CD4-positive, alpha-beta T cell (primary cell): ENCODE measurements around the gene NCF4. TPM values are rescaled to one million over a fixed set of nuclear protein-coding genes. Genes with fewer than 3 reads are reported as not detected.

Experiments used
- ATAC-seq: fragments of 200-7000 bp; cut with Tn5 transposase; one replicate; pipeline ENCODE4 v1.10.0; 2022; ENCODE audit warnings: mild to moderate bottlenecking; ENCODE audit not compliant: poor library complexity
- CTCF ChIA-PET: fragments of 350-600 bp; sonication (Branson Sonifier 250); formaldehyde crosslinking; loops from one replicate; lab custom pipeline; 2021; ENCODE audit warnings: antibody characterized with exemption, inconsistent platforms; lab: Charles Lee
- POLR2A ChIA-PET: fragments of 350-600 bp; sonication (Branson Sonifier 250); formaldehyde crosslinking; loops from one replicate; lab custom pipeline; 2021; ENCODE audit warnings: antibody characterized with exemption, inconsistent platforms; lab: Charles Lee
- DNase-seq, 14 experiments: peaks; one replicate each; pipeline ENCODE4 v3.0.0-alpha.2; 2013 to 2020; ENCODE audit warnings: mixed read lengths in 2 of 14
- H3K27ac ChIP-seq, 2 donors: one replicate each; pipeline versions ENCODE4 v1.5.1 to v1.7.0; 2013; ENCODE audit warnings: low read length in 2 of 2, low read depth in 1 of 2, mild to moderate bottlenecking in 1 of 2
- H3K27me3 ChIP-seq, 2 experiments: 1 replicate in 1 of 2; 2 replicates in 1 of 2; pipeline versions ENCODE4 v1.6.1 to v1.7.0; 2013; ENCODE audit warnings: low read length in 2 of 2, control low read depth in 1 of 2, mild to moderate bottlenecking in 1 of 2, moderate library complexity in 1 of 2; ENCODE audit not compliant: insufficient read depth in 2 of 2, control insufficient read depth in 1 of 2
- H3K36me3 ChIP-seq: one replicate; pipeline ENCODE4 v1.6.1; 2013; ENCODE audit warnings: low read length, control low read depth; ENCODE audit not compliant: insufficient read depth
- H3K4me1 ChIP-seq: one replicate; pipeline ENCODE4 v1.6.1; 2013; ENCODE audit warnings: low read length, control low read depth; ENCODE audit not compliant: insufficient read depth
- H3K4me3 ChIP-seq: one replicate; pipeline ENCODE4 v1.5.1; 2013; ENCODE audit warnings: mild to moderate bottlenecking, low read length, moderate library complexity
- H3K9me3 ChIP-seq, 2 experiments: 1 replicate in 1 of 2; 2 replicates in 1 of 2; pipeline versions ENCODE4 v1.6.1 to v1.7.0; 2013; ENCODE audit warnings: low read length in 2 of 2, mild to moderate bottlenecking in 2 of 2, control low read depth in 1 of 2, moderate library complexity in 1 of 2; ENCODE audit not compliant: control insufficient read depth in 1 of 2, insufficient read depth in 1 of 2
- H3K27ac Mint-ChIP-seq: one replicate; pipeline ENCODE4 v1.8.0; 2020; ENCODE audit warnings: mixed read lengths
- H3K27me3 Mint-ChIP-seq: one replicate; pipeline ENCODE4 v1.8.0; 2021; ENCODE audit warnings: mixed read lengths
- H3K36me3 Mint-ChIP-seq: one replicate; pipeline ENCODE4 v1.8.0; 2021; ENCODE audit warnings: low read depth, mixed read lengths
- H3K4me1 Mint-ChIP-seq: one replicate; pipeline ENCODE4 v1.8.0; 2021; ENCODE audit warnings: low read depth, mixed read lengths
- H3K4me3 Mint-ChIP-seq: one replicate; pipeline ENCODE4 v1.8.0; 2020; ENCODE audit warnings: mild to moderate bottlenecking, mixed read lengths
- H3K9me3 Mint-ChIP-seq: one replicate; pipeline ENCODE4 v1.8.0; 2020; ENCODE audit warnings: mixed read lengths
- CTCF ChIP-seq: fragments of 200-600 bp; IDR thresholded peaks from one replicate; pipeline ENCODE4 v1.8.0; 2022; ENCODE audit warnings: antibody characterized with exemption, mild to moderate bottlenecking
- intact Hi-C, 2 experiments: fragments of 100-400 bp; cut with DNase I in 1 of 2; cut with micrococcal nuclease in 1 of 2; formaldehyde crosslinking; loops; one replicate each; pipeline versions ENCODE4 v1.15.1 to v1.9.0; 2023 to 2025; cut with DNase I, micrococcal nuclease
- total RNA-seq, 174 experiments: library from RNA in 2 of 174; stranded (reverse) in 2 of 174; gene quantifications; one replicate each; pipeline ENCODE4 v1.2.3 and lab custom pipeline; 2021 to 2026

Gene NCF4
- total RNA-seq, 2 experiments from 2014 or later = 7.7 to 8.0 TPM

GRCh38 chr22:36891646-36892045 lies 30.8 kb downstream of the NCF4 start:
- H3K4me1 ChIP-seq = peaks cover 10% of the 10 kb centered on the region
- no peaks in the 10 kb centered on the region for H3K27me3 Mint-ChIP-seq
- no peak for TF ChIP-seq CTCF
- no peaks in the 10 kb centered on the region for H3K9me3 Mint-ChIP-seq
- H3K36me3 Mint-ChIP-seq = no peaks in the 10 kb centered on the region
- H3K9me3 ChIP-seq = peaks cover 7 to 9% of the 10 kb centered on the region in 2 experiments
- no peaks in the 10 kb centered on the region for H3K27me3 ChIP-seq
- H3K27ac ChIP-seq = no peak overlapping the region
- CTCF ChIA-PET = interaction anchor here (0.6 kb wide), 1 partner anchor 11 kb away, joined by 3 read pairs; no protein-coding TSS in a partner anchor
- no peak for DNase-seq
- peaks cover 6% of the 10 kb centered on the region for H3K4me1 Mint-ChIP-seq
- no peak overlapping the region for H3K4me3 Mint-ChIP-seq
- no peak for ATAC-seq
- no peaks in the 10 kb centered on the region for H3K36me3 ChIP-seq
- H3K4me3 ChIP-seq = no peak overlapping the region
- intact Hi-C loops = no loop called here
- POLR2A ChIA-PET = no interaction called here
- no peak overlapping the region for H3K27ac Mint-ChIP-seq

GRCh38 chr22:36892292-36892691 lies 31.5 kb downstream of the NCF4 start:
- ATAC-seq (no peak), DNase-seq (no peak)
- Histone ChIP-seq H3K27ac (no peak overlapping the region), H3K4me1 (peaks cover 3% of the 10 kb centered on the region), H3K4me3 (no peak overlapping the region), H3K36me3 (no peaks in the 10 kb centered on the region), H3K27me3 (no peaks in the 10 kb centered on the region), H3K9me3 (peaks cover 7 to 9% of the 10 kb centered on the region in 2 experiments)
- intact Hi-C loops = no loop called here
- Mint-ChIP-seq H3K27ac (no peak overlapping the region), H3K4me1 (peaks cover 3% of the 10 kb centered on the region), H3K9me3 (no peaks in the 10 kb centered on the region), H3K4me3 (no peak overlapping the region), H3K27me3 (no peaks in the 10 kb centered on the region), H3K36me3 (no peaks in the 10 kb centered on the region)
- ChIA-PET CTCF (no interaction called here), POLR2A (no interaction called here)
- no peak for TF ChIP-seq CTCF

- peaks cover 2% of the 10 kb centered on the region for H3K9me3 Mint-ChIP-seq
- no peak for DNase-seq
- Histone ChIP-seq H3K36me3 (no peaks in the 10 kb centered on the region), H3K9me3 (peaks cover 7 to 9% of the 10 kb centered on the region in 2 experiments), H3K4me1 (no peaks in the 10 kb centered on the region), H3K27ac (no peak overlapping the region), H3K27me3 (no peaks in the 10 kb centered on the region), H3K4me3 (no peak overlapping the region)
- no peak overlapping the region for H3K4me3 Mint-ChIP-seq
- POLR2A ChIA-PET = no interaction called here
- ATAC-seq = no peak
- no peaks in the 10 kb centered on the region for H3K27me3 Mint-ChIP-seq
- intact Hi-C loops = no loop called here
- no peak overlapping the region for H3K27ac Mint-ChIP-seq
- no peaks in the 10 kb centered on the region for H3K36me3 Mint-ChIP-seq
- no peaks in the 10 kb centered on the region for H3K4me1 Mint-ChIP-seq
- no peak for TF ChIP-seq CTCF
- CTCF ChIA-PET = no interaction called here
Observed at GRCh38 chr22:36893262-36893661, 32.5 kb downstream of the NCF4 start.
